Thoracic aorta (tissue), 2 donors: ENCODE results near the gene ACO2. TPM values are rescaled to one million over a fixed set of nuclear protein-coding genes. Genes with fewer than 3 reads are reported as not detected.

Experiments
- ATAC-seq: fragments of 150-250 bp; one replicate; pipeline ENCODE4 v1.8.0; 2017; ENCODE audit warnings: low read depth; ENCODE audit not compliant: insufficient number of reproducible peaks, low FRiP score
- DNase-seq: peaks from one replicate; pipeline ENCODE4 v3.0.0-alpha.2; 2020; ENCODE audit warnings: low spot score
- H3K27ac ChIP-seq, 2 donors: fragments of 200-600 bp; sonication (generic); 1 replicate in 1 of 2; 2 replicates in 1 of 2; pipeline ENCODE4 v1.5.1; 2016; ENCODE audit warnings: mild to moderate bottlenecking in 2 of 2, moderate library complexity in 2 of 2
- H3K27me3 ChIP-seq: fragments of 200-600 bp; sonication (generic); replicated peaks from 2 replicates; pipeline ENCODE4 v1.6.0; 2016; ENCODE audit warnings: mild to moderate bottlenecking; ENCODE audit not compliant: insufficient read depth
- H3K36me3 ChIP-seq: fragments of 200-600 bp; sonication (generic); one replicate; pipeline ENCODE4 v1.5.1; 2016
- H3K4me1 ChIP-seq, 2 donors: fragments of 200-600 bp; sonication (generic); 1 replicate in 1 of 2; 2 replicates in 1 of 2; pipeline versions ENCODE4 v1.5.1 to v1.6.0; 2016; ENCODE audit warnings: low read depth in 2 of 2, mild to moderate bottlenecking in 1 of 2; ENCODE audit not compliant: control insufficient read depth in 1 of 2
- H3K4me3 ChIP-seq: fragments of 200-600 bp; sonication (generic); 2 replicates; pipeline ENCODE4 v1.5.1; 2016; ENCODE audit warnings: mild to moderate bottlenecking
- H3K9me3 ChIP-seq: fragments of 200-600 bp; sonication (generic); 2 replicates; pipeline ENCODE4 v1.5.1; 2016
- CTCF ChIP-seq: fragments of 200-600 bp; sonication (generic); IDR thresholded peaks from one replicate; pipeline ENCODE4 v1.5.1; 2019; ENCODE audit warnings: antibody characterized with exemption
- total RNA-seq, 2 donors: library from RNA; depleted of rRNA; stranded (reverse); fragments of >200 nt; gene quantifications; one replicate each; pipeline versions ENCODE4 v1.1.0 to v1.2.3, GENCODE V29; 2016

Gene ACO2
- total RNA-seq, 2 donors from 2014 or later: 52.1 to 57.8 TPM

- no peaks in the 10 kb centered on the region for H3K27me3 ChIP-seq
- peaks cover 29% of the 10 kb centered on the region for H3K36me3 ChIP-seq
- H3K9me3 ChIP-seq: no peaks in the 10 kb centered on the region
- no peak for TF ChIP-seq CTCF
- H3K4me3 ChIP-seq: no peak overlapping the region
- H3K4me1 ChIP-seq: peaks cover 18 to 42% of the 10 kb centered on the region in 2 donors
- DNase-seq (no peak), ATAC-seq (peak; percentile 32)
- H3K27ac ChIP-seq: peak overlapping the region; percentile 97
These were observed 54.7 kb downstream of the ACO2 start for GRCh38 chr22:41523464-41524221.

DNA sequence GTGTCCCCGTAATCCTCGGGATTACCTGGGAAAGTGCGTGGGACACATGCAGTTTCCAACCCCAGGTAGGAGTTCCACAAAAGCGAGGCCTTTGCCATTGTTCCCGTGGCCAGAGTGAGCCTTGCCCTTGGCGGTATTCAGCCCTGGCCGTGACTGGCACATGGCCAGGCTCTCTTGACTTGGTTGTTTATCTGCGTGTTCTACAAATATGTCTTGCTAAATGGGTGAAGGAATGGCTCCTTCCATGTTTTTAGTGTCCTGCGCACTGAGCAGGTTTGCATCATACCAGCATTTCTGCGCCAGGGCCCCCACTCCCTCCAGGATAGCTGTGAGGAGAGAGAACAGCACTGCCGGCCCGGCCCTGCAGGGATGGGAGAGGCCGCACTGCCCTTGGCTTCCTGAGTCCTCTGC is 55.3 kb downstream of the ACO2 start:
- TF ChIP-seq CTCF: no peak
- Histone ChIP-seq H3K27me3 (no peaks in the 10 kb centered on the region), H3K9me3 (no peaks in the 10 kb centered on the region), H3K36me3 (peaks cover 35% of the 10 kb centered on the region), H3K4me1 (peaks cover 18 to 42% of the 10 kb centered on the region in 2 donors), H3K27ac (peak overlapping the region; percentile 97), H3K4me3 (no peak overlapping the region)
- ATAC-seq: peak; percentile 60
- peak; percentile 55 for DNase-seq

- Histone ChIP-seq H3K27ac (peak overlapping the region; percentile 97), H3K27me3 (no peaks in the 10 kb centered on the region), H3K9me3 (no peaks in the 10 kb centered on the region), H3K4me1 (peaks cover 18 to 42% of the 10 kb centered on the region in 2 donors), H3K4me3 (no peak overlapping the region), H3K36me3 (peaks cover 37% of the 10 kb centered on the region)
- DNase-seq: no peak
- ATAC-seq: no peak
- no peak for TF ChIP-seq CTCF
These were observed 56.0 kb downstream of the ACO2 start for GRCh38 chr22:41524809-41525449.

- no peak for TF ChIP-seq CTCF
- no peak for DNase-seq
These were observed 56.7 kb downstream of the ACO2 start for GRCh38 chr22:41525450-41526225.

More at GRCh38 chr22:41525450-41526225, 56.7 kb downstream of the ACO2 start:
- H3K4me3 ChIP-seq: no peak overlapping the region
- no peak for ATAC-seq
- H3K36me3 ChIP-seq: peaks cover 42% of the 10 kb centered on the region
- no peaks in the 10 kb centered on the region for H3K27me3 ChIP-seq
- H3K4me1 ChIP-seq: peaks cover 18 to 42% of the 10 kb centered on the region in 2 donors
- H3K9me3 ChIP-seq: no peaks in the 10 kb centered on the region
- H3K27ac ChIP-seq: peak overlapping the region; percentile 97
